A549 (cell line): Measurements from ENCODE around the gene TMEM260. TPM values are rescaled to one million over a fixed set of nuclear protein-coding genes. Genes with fewer than 3 reads are reported as not detected.

Experiments
- ATAC-seq, 2 experiments: fragments of 200-7000 bp in 1 of 2; fragments of >200 bp in 1 of 2; cut with Nextera tagmentation in 1 of 2; cut with Tn5 transposase in 1 of 2; 3 replicates each; pipeline versions ENCODE4 v1.8.0 to v1.9.1; 2018 to 2020; ENCODE audit warnings: mild to moderate bottlenecking in 1 of 2, moderate library complexity in 1 of 2
- CTCF ChIA-PET: fragments of 300-600 bp; sonication (Branson Sonifier 250); formaldehyde crosslinking; extraction: SDS; loops from one replicate; lab custom pipeline; 2021; ENCODE audit warnings: antibody characterized with exemption, inconsistent platforms; lab: Yijun Ruan, JAX
- POLR2A ChIA-PET: fragments of 350-600 bp; formaldehyde crosslinking; extraction: SDS; loops from one replicate; lab custom pipeline; 2021; ENCODE audit warnings: antibody characterized with exemption, inconsistent platforms; lab: Yijun Ruan, JAX
- DNase-seq, 2 experiments: peaks; one replicate each; pipeline versions ENCODE4 v3.0.0 to v3.0.0-alpha.2; 2011 to 2016; ENCODE audit warnings: low read depth in 1 of 2, low spot score in 1 of 2
- FAIRE-seq: peaks from 2 replicates; lab custom pipeline; 2011; peaks lifted over from hg19 to GRCh38; lab: Jason Lieb, UNC
- H3K27ac ChIP-seq, 2 experiments: fragments of >200 bp; sonication (Bioruptor Twin); formaldehyde crosslinking; 3 replicates each; pipeline ENCODE4 v1.5.1; 2016 to 2017
- H3K4me1 ChIP-seq: fragments of >200 bp; sonication (Bioruptor Twin); formaldehyde crosslinking; 3 replicates; pipeline ENCODE4 v1.6.1; 2016
- H3K4me2 ChIP-seq: fragments of >200 bp; sonication (Bioruptor Twin); formaldehyde crosslinking; 3 replicates; pipeline ENCODE4 v1.6.1; 2016
- H3K4me3 ChIP-seq: fragments of >200 bp; sonication (Bioruptor Twin); formaldehyde crosslinking; 3 replicates; pipeline ENCODE4 v1.5.1; 2016
- H3K9me3 ChIP-seq: fragments of >200 bp; sonication (Bioruptor Twin); formaldehyde crosslinking; 3 replicates; pipeline ENCODE4 v1.6.1; 2016
- BCL3 ChIP-seq: fragments of >200 bp; sonication (Bioruptor Twin); formaldehyde crosslinking; IDR thresholded peaks from 3 replicates; pipeline ENCODE4 v1.6.1; 2016
- BHLHE40 ChIP-seq: IDR thresholded peaks from 2 replicates; pipeline ENCODE4 v1.6.1; 2012; ENCODE audit warnings: low read depth, low read length, inconsistent platforms
- CHD2 ChIP-seq: fragments of 150-350 bp; IDR thresholded peaks from 2 replicates; pipeline ENCODE4 v1.6.1; 2014; ENCODE audit warnings: low read length; ENCODE audit not compliant: partially characterized antibody
- EHMT2 ChIP-seq: fragments of 200-600 bp; sonication (generic); IDR thresholded peaks from 2 replicates; pipeline ENCODE4 v1.6.1; 2016; ENCODE audit warnings: antibody characterized with exemption, low read depth, mild to moderate bottlenecking, moderate library complexity
- ELK1 ChIP-seq: fragments of 150-350 bp; IDR thresholded peaks from 2 replicates; pipeline ENCODE4 v1.6.1; 2014; ENCODE audit warnings: low read depth, mild to moderate bottlenecking, low read length
- ESRRA ChIP-seq: fragments of 150-350 bp; IDR thresholded peaks from 2 replicates; pipeline ENCODE4 v1.6.1; 2014; ENCODE audit warnings: mild to moderate bottlenecking, low read length, borderline replicate concordance
- FOSL2 ChIP-seq, 2 experiments: fragments of 450-650 bp in 1 of 2; fragments of >200 bp in 1 of 2; sonication (Bioruptor Twin) in 1 of 2; formaldehyde crosslinking; IDR thresholded peaks; 2 replicates each; pipeline versions ENCODE4 v1.5.0 to v1.6.1; 2016 to 2020; ENCODE audit warnings: mild to moderate bottlenecking in 1 of 2, moderate library complexity in 1 of 2
- GATA3 ChIP-seq: IDR thresholded peaks from 2 replicates; pipeline ENCODE4 v1.6.1; 2012; ENCODE audit warnings: borderline replicate concordance
- HDAC2 ChIP-seq: fragments of 200-600 bp; sonication (generic); IDR thresholded peaks from 2 replicates; pipeline ENCODE4 v1.6.1; 2016
- HES2 ChIP-seq: fragments of >200 bp; sonication (Bioruptor Twin); formaldehyde crosslinking; IDR thresholded peaks from 2 replicates; pipeline ENCODE4 v1.6.1; 2016
- HEYL ChIP-seq: fragments of 250-450 bp; sonication (Bioruptor Pico); IDR thresholded peaks from 2 replicates; pipeline ENCODE4 v1.8.0; 2021; ENCODE audit warnings: mild to moderate bottlenecking, moderate library complexity
- HMGXB4 ChIP-seq: fragments of 250-450 bp; sonication (Bioruptor Pico); IDR thresholded peaks from 2 replicates; pipeline ENCODE4 v1.5.0; 2021; ENCODE audit warnings: mild to moderate bottlenecking, moderate library complexity, borderline replicate concordance
- HOXA7 ChIP-seq: fragments of 250-450 bp; sonication (Bioruptor Pico); IDR thresholded peaks from 2 replicates; pipeline ENCODE4 v1.5.0; 2020; ENCODE audit warnings: mild to moderate bottlenecking, moderate library complexity
- JUNB ChIP-seq: fragments of >200 bp; sonication (Bioruptor Twin); formaldehyde crosslinking; IDR thresholded peaks from 2 replicates; pipeline ENCODE4 v1.6.1; 2016
- KDM5A ChIP-seq: fragments of 200-600 bp; sonication (generic); IDR thresholded peaks from 2 replicates; pipeline ENCODE4 v1.6.1; 2016; ENCODE audit warnings: antibody characterized with exemption, mild to moderate bottlenecking
- POLR2A ChIP-seq: IDR thresholded peaks from 2 replicates; pipeline ENCODE4 v1.6.1; 2012; ENCODE audit warnings: mild to moderate bottlenecking, low read length
- RNF2 ChIP-seq: fragments of 200-600 bp; sonication (generic); IDR thresholded peaks from 2 replicates; pipeline ENCODE4 v1.6.1; 2016; ENCODE audit warnings: low read depth, mild to moderate bottlenecking, antibody characterized with exemption, moderate library complexity, borderline replicate concordance
- USF2 ChIP-seq: fragments of 450-650 bp; IDR thresholded peaks from 2 replicates; pipeline ENCODE4 v1.6.1; 2014; ENCODE audit warnings: antibody characterized with exemption
- ZFP36 ChIP-seq: fragments of 450-650 bp; IDR thresholded peaks from 2 replicates; pipeline ENCODE4 v1.6.1; 2014; ENCODE audit warnings: borderline replicate concordance; ENCODE audit not compliant: partially characterized antibody
- WGBS: methylation state at CpG from one replicate; pipeline ENCODE4 v1.1.6; 2017; ENCODE audit errors: missing lambda C conversion rate; 5-methylcytosine and 5-hydroxymethylcytosine counted together
- polyA plus RNA-seq, 4 experiments: library from polyadenylated mRNA; depleted of rRNA in 3 of 4; stranded (reverse); fragments of >200 nt; fragmentation: RNase III in 1 of 4; extraction: RNeasy Plus Mini Kit Qiagen cat#74134 plus additional on column Dnase treatment in 1 of 4; gene quantifications; 2 replicates in 3 of 4; 3 replicates in 1 of 4; pipeline ENCODE4 v1.2.3, GENCODE V29; 2011 to 2017

Gene TMEM260
- polyA plus RNA-seq, 2 of the 4 experiments (the other 2 are of a cell fraction): 6.1 to 17.6 TPM

GRCh38 chr14:56580221-56580711 is 668 bp downstream of the TMEM260 start:
- Histone ChIP-seq H3K4me2 (peak overlapping the region; percentile 86), H3K4me3 (peak overlapping the region; percentile 87), H3K4me1 (peaks cover 14% of the 10 kb centered on the region; the same call in 1 of the 3 replicates), H3K9me3 (no peaks in the 10 kb centered on the region), H3K27ac (peak overlapping the region; percentile 93 to 96)
- CTCF ChIA-PET: interaction anchor here (0.7 to 2.1 kb wide), 5 partner anchors 10 to 90 kb away, joined by 3 to 9 read pairs (median 4); no protein-coding TSS in a partner anchor
- DNase-seq: no peak
- TF ChIP-seq BHLHE40 (no peak), HMGXB4 (CRISPR knock-in tag) (0 out of 2 replicates have a peak, but pooled peaks have one; percentile 3)
- 3% methylated on average over 10 of the region's 10 CpGs for WGBS
- no peak for ATAC-seq
- POLR2A ChIA-PET: interaction anchor here (0.8 to 1.3 kb wide), 5 partner anchors 8 to 810 kb away, joined by 3 to 7 read pairs (median 3); partner anchors contain the start of gene NAA30
- no peak for FAIRE-seq

- H3K27ac ChIP-seq: no peak overlapping the region
- H3K9me3 ChIP-seq: no peaks in the 10 kb centered on the region
- ChIA-PET POLR2A (no interaction called here), CTCF (interaction anchor here (2.0 kb wide), 1 partner anchor 91 kb away, joined by 5 read pairs; no protein-coding TSS in a partner anchor)
- no peak for DNase-seq
- WGBS: 70% methylated on average over 6 of the region's 6 CpGs
- no peak for TF ChIP-seq CHD2
- TF ChIP-seq POLR2A: no peak
- TF ChIP-seq HDAC2: no peak
- no peak for TF ChIP-seq HEYL
- TF ChIP-seq ZFP36: no peak
- no peak for TF ChIP-seq RNF2
- TF ChIP-seq ESRRA: no peak
- TF ChIP-seq KDM5A: no peak
- TF ChIP-seq HMGXB4 (CRISPR knock-in tag): no peak
- no peak for TF ChIP-seq GATA3
- TF ChIP-seq BCL3: no peak
- no peak for TF ChIP-seq USF2
- no peak for TF ChIP-seq HOXA7
- no peak for TF ChIP-seq JUNB
- no peak for TF ChIP-seq ELK1
- TF ChIP-seq HES2: no peak
- TF ChIP-seq FOSL2 (IDR thresholded peaks at IDR 0.05): no peak
- TF ChIP-seq FOSL2 (CRISPR knock-in tag; IDR thresholded peaks at IDR 0.05): no peak
- no peak for TF ChIP-seq EHMT2
- H3K4me3 ChIP-seq: peak overlapping the region; percentile 87; the same call in 2 of the 3 replicates
- no peak for FAIRE-seq
- ATAC-seq: no peak
- peak overlapping the region; percentile 86 for H3K4me2 ChIP-seq
- peaks cover 14% of the 10 kb centered on the region; the same call in 1 of the 3 replicates for H3K4me1 ChIP-seq
Observed at GRCh38 chr14:56581041-56581727, 1.6 kb downstream of the TMEM260 start.
